GM21737 (cell line): Measurements from ENCODE around the gene GRK6.

Source experiments
- ATAC-seq: cut with Tn5 transposase; IDR thresholded peaks from one replicate; pipeline ENCODE4 v1.9.1; 2021; ENCODE audit warnings: mild to moderate bottlenecking, moderate library complexity; ENCODE audit not compliant: unreplicated experiment

GRK6 gene

GRCh38 chr5:177468685-177469628, 42.5 kb downstream of the GRK6 start:
- ATAC-seq: no peak

DNA sequence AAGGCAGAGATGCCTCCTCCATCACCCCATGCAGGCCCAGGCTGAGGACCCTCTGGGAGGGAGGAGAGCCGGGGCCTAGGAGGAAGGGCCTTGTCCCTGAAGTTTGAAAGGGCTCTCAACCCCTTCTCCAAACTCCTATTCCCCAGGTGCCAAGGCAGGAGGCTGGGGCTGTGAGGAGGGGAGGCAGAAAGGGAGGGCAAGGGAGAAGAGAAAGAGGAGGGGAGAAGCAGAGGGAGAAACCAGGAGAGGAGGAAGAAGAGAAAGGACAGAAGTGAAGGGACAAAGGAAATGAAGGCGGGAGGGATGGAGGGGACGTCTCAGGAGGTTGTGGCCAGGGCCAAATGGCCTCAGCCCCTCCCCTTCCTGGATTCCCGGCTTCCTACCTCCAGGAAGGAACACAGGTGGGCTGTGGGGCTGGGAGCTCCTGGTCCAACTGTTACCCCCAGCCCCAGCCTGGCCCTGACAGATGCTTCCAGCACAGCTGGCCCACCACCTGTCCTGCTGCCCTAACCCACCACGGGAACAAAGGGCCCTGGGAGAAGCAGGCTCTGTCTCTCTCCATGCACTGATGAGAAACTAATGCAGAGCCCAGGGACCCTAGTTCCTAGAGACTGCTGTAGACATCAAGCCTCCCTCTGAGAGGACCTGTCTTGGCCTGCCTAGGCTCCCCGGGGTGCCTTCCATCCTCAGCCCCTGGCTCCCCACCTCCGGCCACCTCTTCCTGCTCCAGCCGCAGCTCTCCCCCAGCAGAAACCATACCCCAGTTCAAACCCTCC, 43.5 kb downstream of the GRK6 start:
- ATAC-seq: no peak

- no peak for ATAC-seq
Observed at GRCh38 chr5:177470759-177471536, 44.5 kb downstream of the GRK6 start.

GRCh38 chr5:177471610-177472356, 45.3 kb downstream of the GRK6 start:
- no peak for ATAC-seq

DNA sequence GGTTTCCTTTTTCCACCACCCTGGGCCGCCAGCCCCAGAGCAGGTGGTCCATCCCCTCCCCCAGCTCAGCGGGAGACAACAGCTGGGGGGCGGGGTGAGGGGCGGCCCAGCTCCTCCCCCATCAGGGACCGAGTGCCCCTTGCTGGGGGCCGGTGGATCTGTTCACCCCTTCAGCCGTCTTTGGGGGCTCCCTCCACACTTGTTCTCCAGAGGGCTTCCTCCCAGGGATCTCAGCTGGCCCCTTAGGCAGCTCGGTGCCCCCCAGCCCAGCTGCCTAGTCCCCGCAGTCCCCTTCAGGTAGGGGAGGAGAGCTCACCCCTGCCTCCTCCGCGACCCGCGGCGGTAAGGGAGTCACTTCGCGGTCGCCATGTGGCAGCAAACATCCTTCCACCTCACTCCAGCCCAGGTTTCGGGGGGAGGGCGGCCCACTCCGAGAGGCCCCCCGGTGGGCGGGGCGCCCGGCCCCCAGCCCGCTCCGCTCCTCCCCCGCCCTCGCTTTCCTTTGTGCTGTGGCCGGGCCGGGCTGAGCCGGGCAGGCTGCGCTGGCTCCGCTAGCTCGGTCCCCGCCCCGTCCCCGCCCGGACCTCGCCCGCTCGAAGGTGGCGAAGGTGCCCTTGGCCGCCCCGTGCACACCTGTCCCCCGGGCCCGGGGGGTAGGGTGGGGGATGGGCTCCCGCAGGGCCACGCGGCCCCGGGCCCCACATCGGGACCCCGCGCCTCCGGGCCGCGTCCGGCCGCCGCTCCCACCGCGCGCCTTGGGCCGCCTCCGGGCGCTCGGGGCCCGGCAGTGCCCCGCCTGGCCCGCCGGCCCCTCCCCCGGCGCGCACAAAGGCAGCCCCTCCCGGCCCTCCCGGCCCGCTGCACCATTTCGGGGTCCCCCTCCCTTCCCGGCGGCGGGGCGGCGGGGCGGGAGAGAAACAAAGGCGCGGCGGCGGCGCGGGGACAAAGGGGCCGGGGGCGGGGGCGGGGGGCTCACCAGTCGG, 46.3 kb downstream of the GRK6 start:
- peak; percentile 33 for ATAC-seq

GRCh38 chr5:177473443-177474001, 47.0 kb downstream of the GRK6 start, which contains the start of gene DBN1:
Gene DBN1 (minus strand): TSS chr5:177473634. CDS start chr5:177473521, 113 bp downstream.
- peak; percentile 40 for ATAC-seq

DNA sequence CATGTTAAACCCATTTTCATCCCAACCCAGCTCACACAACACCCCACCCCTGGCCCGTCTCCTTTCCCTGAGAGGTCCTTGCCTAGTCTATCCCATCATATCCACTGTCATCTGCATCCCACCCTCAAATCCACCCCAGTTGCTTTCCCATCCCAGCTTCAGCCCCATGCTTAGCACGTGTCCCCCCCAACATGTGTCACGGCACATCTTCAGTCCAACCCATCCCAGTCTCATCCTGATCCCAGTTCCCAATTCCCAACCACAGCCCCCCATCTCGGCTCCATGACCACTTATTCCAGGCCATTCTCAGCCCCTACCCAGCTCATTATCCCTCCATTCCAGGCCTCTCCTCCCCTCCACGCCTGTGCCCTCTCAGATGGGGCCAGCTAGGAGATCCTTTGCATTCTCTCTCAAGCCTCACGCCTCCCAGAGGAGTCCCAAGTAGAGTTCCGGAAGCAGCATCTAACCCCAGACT, 47.6 kb downstream of the GRK6 start:
- ATAC-seq: no peak

GRCh38 chr5:177474846-177475562, 48.5 kb downstream of the GRK6 start:
- ATAC-seq: no peak

GRCh38 chr5:177475563-177476427, 49.3 kb downstream of the GRK6 start:
- no peak for ATAC-seq

- ATAC-seq: no peak
Observed at GRCh38 chr5:177476531-177477233, 50.2 kb downstream of the GRK6 start.

DNA sequence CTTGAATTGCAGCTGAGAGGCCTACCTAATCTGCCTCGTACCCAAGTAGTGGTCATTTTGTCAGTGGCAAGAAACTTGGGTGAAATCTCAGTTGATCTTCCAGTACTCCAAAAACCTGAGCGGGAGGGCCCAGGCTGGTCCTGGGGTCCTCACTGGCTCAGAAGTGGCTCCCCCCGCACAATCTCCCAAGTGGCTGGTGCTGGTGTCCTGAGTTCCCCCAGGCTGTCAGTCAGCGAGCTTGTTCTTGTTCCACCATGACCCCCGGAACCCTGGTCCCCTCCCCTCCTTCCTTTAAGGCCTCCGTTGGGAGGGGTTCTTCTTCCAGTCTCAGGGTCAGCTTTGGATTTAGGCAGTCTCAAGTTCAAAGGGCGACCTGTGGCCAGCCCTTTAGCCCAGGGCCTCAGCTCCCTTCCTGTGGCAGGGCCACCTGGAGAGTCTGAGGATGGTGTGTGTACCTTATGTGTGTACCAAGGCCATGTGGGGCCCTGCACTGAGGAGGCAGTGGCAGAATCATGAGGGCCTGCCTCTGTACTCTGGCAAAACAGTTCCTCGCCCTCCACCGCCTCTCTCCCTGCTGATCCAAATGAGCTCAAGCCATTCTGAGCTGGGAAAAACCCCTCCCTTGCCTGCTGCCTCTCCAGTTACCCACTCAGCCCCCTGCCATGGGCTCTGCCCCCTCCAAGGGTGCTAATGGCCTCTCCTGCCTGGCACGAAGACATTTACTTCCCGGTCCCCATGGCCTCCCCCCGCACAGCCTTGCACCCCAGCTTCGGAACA, 51.4 kb downstream of the GRK6 start:
- no peak for ATAC-seq

DNA sequence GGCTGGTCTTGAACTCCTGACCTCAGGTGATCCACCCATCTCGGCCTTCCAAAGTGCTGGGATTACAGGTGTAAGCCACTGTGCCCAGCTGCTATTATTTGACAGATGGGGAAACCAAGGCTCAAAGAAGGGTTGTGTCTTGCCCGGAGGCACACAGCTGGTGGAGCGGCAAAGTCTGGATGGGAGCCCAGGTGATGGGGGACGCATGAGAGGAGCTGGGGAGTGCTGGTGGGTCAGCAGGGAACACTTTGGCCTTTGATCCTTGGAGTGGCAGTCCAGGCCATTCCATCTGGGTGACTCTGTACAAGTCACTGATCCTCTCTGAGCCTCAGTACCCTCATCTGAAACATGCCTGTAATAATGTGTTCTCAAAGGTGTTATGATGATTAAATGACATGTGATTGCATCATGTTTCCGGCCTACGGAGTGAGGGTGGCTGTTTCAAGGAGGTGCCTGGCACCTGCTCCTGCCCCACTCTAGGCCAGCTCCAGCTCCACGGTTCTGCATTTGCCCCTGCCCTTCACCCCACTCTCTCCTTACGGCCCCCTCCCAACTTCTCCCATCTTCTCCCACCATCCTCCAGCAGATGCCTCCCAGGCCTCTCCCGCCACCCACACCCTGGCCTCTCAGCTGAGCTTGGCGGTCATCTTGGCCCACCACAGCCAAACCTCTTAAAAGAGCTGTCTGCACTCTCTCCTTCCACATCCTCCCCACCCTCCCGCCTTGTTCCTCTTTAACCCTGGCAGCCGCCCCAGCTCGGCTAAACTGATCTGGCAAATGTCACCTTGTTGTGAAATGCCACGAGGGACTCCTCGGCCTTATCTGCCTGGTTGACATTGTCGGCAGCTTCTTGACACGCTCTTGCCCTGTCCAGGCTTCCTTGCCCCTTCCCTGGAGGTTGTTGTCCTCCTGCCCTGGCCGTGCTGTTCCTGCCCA, 52.5 kb downstream of the GRK6 start:
- no peak for ATAC-seq

GRCh38 chr5:177479774-177480173, 53.3 kb downstream of the GRK6 start:
- ATAC-seq: no peak

DNA sequence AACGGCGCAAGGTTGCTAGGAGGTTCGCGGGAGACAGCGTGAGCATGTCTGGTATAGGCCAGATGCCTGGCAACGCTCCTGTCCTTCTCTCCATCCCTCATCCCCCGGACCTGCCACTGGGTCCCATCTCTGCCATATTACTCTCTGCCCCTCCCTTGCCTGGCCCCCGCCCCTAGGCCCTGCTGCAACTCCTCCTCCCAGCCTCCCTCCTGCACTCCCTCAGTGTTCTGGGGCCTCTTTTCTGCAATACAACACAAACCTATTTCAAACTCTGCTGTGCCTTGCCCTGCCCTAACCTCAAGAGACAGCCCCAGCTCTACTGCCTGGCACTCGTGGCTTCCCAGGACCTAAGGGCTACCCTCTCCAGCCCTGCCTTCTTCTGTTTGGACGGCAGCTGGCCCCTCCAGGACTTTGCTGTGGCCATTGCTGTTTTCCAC, 55.9 kb downstream of the GRK6 start:
- no peak for ATAC-seq

DNA sequence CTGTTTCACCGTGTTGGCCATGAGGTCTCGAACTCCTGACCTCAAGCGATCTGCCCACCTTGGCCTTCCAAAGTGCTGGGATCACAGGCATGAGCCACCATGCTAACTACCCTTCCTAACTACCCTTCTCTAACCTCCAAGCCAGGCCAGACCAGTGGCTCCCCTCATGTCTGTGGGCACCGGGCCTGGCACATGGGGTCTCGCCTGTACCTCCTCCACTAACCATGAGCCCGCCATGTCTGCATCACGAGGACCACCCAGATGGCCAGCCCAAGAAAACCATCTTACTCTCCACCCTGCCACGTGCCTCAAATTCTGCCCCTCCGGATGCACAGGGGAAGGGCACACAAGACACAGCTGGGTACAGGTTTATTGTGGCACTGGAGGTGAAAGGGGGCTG, 56.6 kb downstream of the GRK6 start:
- ATAC-seq: no peak
